SJSA1 (cell line): ENCODE results near the gene TBL1X. TPM values are rescaled to one million over a fixed set of nuclear protein-coding genes. Genes with fewer than 3 reads are reported as not detected.

Experiments used
- DNase-seq, 2 experiments: peaks; one replicate each; pipeline ENCODE4 v3.0.0-alpha.2; 2015 to 2020; ENCODE audit warnings: low spot score in 2 of 2, low read depth in 1 of 2
- H3K27ac ChIP-seq: fragments of 250-450 bp; sonication (Bioruptor Pico); 2 replicates; pipeline ENCODE4 v1.5.1; 2020; ENCODE audit warnings: mild to moderate bottlenecking, moderate library complexity
- H3K27me3 ChIP-seq: fragments of 250-450 bp; sonication (Bioruptor Pico); replicated peaks from 2 replicates; pipeline ENCODE4 v1.5.1; 2020; ENCODE audit warnings: mild to moderate bottlenecking, moderate library complexity
- H3K36me3 ChIP-seq: fragments of 250-450 bp; sonication (Bioruptor Pico); 2 replicates; pipeline ENCODE4 v1.5.1; 2020; ENCODE audit warnings: mild to moderate bottlenecking
- H3K4me1 ChIP-seq: fragments of 250-450 bp; sonication (Bioruptor Pico); replicated peaks from 2 replicates; pipeline ENCODE4 v1.6.1; 2021; ENCODE audit warnings: mild to moderate bottlenecking
- H3K4me3 ChIP-seq: fragments of 250-450 bp; sonication (Bioruptor Pico); 2 replicates; pipeline ENCODE4 v1.5.1; 2020; ENCODE audit warnings: mild to moderate bottlenecking
- H3K9me3 ChIP-seq: fragments of 250-450 bp; sonication (Bioruptor Pico); replicated peaks from 2 replicates; pipeline ENCODE4 v1.5.1; 2020; ENCODE audit warnings: mild to moderate bottlenecking
- total RNA-seq: library from RNA; depleted of rRNA; stranded (reverse); fragments of >200 nt; shearing (Covaris generic); gene quantifications from 2 replicates; pipeline ENCODE4 v1.2.3, GENCODE V29; 2014

Gene TBL1X
- total RNA-seq, 1 experiment from 2014 or later = 21.4 TPM

DNA sequence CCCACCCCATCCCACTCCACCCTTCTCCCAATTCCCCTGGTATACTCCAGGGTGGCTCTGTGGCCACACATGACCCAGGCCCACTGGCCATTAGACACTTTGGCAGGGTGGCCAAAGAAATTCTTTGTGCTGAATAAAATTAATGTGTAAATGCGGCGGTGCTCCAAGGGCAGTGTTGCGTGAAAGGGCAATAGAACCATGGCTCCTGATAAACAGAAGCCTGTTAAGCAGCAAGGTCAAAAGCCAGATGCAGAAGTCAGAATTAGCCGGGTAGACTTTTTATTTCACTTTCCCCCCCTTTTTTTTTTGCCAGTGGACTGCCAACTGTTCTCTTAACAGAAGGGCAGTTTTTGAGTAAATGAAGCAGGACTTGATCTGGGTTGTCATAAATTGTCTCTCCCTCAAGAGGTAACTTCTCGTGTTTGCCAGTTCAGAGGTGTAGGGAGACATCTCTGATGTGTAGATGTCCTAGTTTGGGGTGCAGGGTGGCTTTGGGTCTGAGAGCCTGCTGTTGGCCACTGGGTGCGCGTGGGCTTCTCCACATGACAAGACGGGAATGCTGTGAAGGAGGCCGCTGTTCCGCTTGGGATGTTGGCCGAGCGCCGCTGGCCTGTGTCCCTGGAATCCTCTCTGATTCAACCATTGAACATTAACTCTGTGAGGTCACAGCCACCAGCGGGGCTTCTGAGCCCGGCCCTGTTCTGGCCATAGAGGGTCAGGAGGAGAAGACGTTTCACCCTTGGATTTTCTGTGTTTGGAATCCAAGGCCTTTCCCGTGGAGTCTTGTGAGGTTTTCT is 139.5 kb downstream of the TBL1X start:
- H3K4me1 ChIP-seq = no peaks in the 10 kb centered on the region
- no peaks in the 10 kb centered on the region for H3K27me3 ChIP-seq
- no peak overlapping the region for H3K27ac ChIP-seq
- H3K9me3 ChIP-seq = no peaks in the 10 kb centered on the region
- no peak for DNase-seq
- no peaks in the 10 kb centered on the region for H3K36me3 ChIP-seq
- no peak overlapping the region for H3K4me3 ChIP-seq

DNA sequence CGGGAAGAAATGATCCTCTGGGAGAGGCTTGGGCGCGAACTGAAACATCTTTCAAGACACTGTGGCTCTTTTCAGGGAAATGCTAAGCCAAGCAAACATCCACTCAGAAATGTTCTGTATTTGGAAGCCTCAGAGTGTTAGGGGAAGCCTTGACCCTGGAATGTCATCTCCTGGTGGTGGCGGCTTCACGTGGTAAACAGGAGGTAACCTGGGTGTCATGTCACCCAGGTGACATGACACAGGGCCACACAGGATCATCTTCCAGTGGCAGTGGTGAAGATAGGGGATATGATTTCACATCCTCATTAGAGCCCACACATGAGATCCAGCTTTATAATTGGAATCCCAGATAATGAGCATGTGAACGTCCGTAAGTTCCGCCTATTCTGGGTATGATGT is 140.0 kb downstream of the TBL1X start:
- Histone ChIP-seq H3K27ac (no peak overlapping the region), H3K27me3 (no peaks in the 10 kb centered on the region), H3K9me3 (no peaks in the 10 kb centered on the region), H3K36me3 (no peaks in the 10 kb centered on the region), H3K4me3 (no peak overlapping the region), H3K4me1 (no peaks in the 10 kb centered on the region)
- no peak for DNase-seq

GRCh38 chrX:9605484-9605883 is 140.6 kb downstream of the TBL1X start:
- Histone ChIP-seq H3K36me3 (no peaks in the 10 kb centered on the region), H3K4me3 (no peak overlapping the region)
- no peak for DNase-seq

DNA sequence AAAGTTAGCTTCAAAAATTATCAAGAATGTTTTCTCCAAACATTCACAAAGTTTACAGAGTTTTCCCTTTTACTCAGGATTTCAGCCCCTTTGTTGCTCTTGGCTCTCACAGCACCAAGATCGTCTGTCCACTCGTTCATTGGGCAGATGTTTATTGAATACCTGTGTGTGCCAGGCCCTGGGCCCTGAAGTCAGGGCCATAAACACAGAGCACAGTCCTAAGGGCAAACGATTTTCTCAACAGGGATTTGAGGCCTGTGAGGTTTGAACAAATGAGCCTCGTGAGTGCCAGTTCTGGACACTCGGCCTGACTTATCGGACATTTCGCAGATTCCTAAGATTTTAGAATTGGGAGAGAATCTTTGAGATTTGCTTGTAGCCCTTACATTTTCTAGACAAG is 142.1 kb downstream of the TBL1X start:
- no peak for DNase-seq
- H3K27me3 ChIP-seq = no peaks in the 10 kb centered on the region
- H3K9me3 ChIP-seq = no peaks in the 10 kb centered on the region
- no peaks in the 10 kb centered on the region for H3K36me3 ChIP-seq
- peaks cover 18% of the 10 kb centered on the region for H3K4me1 ChIP-seq
- no peak overlapping the region for H3K4me3 ChIP-seq
- H3K27ac ChIP-seq = no peak overlapping the region

More at GRCh38 chrX:9605484-9605883, 140.6 kb downstream of the TBL1X start:
- H3K27me3 ChIP-seq = no peaks in the 10 kb centered on the region
- no peaks in the 10 kb centered on the region for H3K9me3 ChIP-seq
- H3K27ac ChIP-seq = no peak overlapping the region
- H3K4me1 ChIP-seq = peaks cover 4% of the 10 kb centered on the region

DNA sequence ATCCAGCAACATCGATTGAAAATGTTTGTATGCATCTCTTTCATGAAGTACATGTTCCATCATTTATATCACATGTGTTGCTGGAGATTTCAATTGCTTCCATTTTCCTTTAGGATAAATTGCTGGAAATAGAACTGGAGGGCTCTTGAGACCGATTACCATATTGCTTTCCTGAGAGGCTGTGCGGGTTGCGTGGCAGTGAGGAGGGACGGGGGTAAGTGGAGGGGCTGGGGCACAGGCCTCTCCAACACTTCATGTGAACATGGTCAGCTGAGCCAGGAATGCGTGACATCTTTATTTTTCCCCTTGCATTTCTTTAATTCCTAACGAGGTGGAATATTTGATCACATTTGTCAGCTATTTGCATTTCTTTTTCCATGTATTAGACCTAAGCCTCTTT is 144.6 kb downstream of the TBL1X start:
- Histone ChIP-seq H3K4me3 (no peak overlapping the region), H3K4me1 (peaks cover 24% of the 10 kb centered on the region), H3K9me3 (no peaks in the 10 kb centered on the region), H3K27ac (no peak overlapping the region), H3K27me3 (no peaks in the 10 kb centered on the region), H3K36me3 (no peaks in the 10 kb centered on the region)
- no peak for DNase-seq

- Histone ChIP-seq H3K4me1 (peaks cover 24% of the 10 kb centered on the region), H3K36me3 (no peaks in the 10 kb centered on the region), H3K4me3 (no peak overlapping the region)
Measured at GRCh38 chrX:9609987-9610386, 145.1 kb downstream of the TBL1X start.

DNA sequence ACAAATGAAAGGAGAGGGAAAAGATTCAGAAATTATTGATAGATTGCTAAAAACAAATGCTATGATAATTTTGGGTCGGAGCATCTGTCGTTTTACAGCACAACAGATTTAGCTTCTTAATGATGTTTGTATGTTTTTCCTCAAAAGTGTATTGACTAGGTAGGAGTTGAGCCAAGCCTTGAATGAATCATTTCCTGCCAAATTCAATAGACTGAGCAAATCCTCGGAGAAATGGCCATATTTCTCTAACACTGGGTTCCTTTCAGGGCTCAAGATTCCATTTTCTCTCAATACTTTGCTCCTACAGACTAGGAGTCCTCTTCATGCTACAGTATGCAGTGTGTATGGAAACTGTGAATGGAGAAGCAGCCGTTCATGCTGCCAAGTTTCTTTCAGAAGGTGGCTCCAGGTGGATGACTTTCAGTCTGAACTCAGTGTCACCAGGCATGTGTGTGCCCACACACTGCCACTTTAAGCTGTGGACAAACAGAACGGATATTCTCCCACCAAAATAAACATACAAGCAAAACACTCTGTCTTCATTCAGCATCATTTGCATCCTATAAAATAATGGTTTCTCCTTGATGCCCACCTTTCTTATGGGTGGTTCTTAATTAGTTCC is 146.0 kb downstream of the TBL1X start:
- H3K4me3 ChIP-seq = no peak overlapping the region
- peaks cover 24% of the 10 kb centered on the region for H3K4me1 ChIP-seq
- H3K36me3 ChIP-seq = no peaks in the 10 kb centered on the region
- no peaks in the 10 kb centered on the region for H3K9me3 ChIP-seq
- DNase-seq = peak in 1 of 2 experiments; percentile 42
- H3K27ac ChIP-seq = peak overlapping the region; percentile 61
- no peaks in the 10 kb centered on the region for H3K27me3 ChIP-seq

More at GRCh38 chrX:9609987-9610386, 145.1 kb downstream of the TBL1X start:
- Histone ChIP-seq H3K27me3 (no peaks in the 10 kb centered on the region), H3K9me3 (no peaks in the 10 kb centered on the region), H3K27ac (no peak overlapping the region)
- DNase-seq = no peak

DNA sequence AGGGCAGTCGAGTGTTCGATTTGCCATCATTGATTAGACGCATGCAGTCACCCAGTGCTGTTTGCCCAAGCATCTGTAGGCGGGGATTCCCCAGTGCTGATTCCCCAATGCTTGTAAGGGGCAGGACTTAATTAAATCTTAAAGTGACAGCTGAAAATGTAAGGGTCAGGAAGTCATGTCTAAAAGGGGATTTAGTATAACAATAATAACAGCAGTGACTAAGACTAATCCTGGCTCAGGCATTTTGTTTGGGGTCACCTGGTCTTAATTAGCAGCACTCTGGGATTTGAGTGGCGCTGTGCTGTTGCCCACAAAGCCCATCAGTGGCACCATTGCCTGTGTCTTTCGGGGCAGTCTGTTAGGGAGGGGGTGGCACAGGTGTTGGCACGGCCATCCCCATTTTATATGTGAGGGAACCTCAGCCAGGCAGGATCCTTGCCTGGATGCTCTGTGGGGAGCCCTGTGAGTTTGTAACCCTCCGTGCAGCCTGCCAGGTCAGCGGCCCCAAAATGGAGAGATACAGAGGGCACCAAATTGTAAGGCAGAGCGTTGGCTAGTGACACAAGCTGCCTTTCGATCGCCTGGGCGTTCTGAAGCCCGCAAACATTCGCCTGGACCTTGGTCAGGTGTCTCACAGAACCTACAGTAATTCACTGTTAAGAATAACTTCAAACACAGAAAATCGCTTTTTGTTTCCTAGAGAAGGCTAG is 146.7 kb downstream of the TBL1X start:
- H3K4me3 ChIP-seq = no peak overlapping the region
- H3K27me3 ChIP-seq = no peaks in the 10 kb centered on the region
- H3K4me1 ChIP-seq = peaks cover 24% of the 10 kb centered on the region
- peak in 1 of 2 experiments; percentile 23 for DNase-seq
- H3K36me3 ChIP-seq = no peaks in the 10 kb centered on the region
- H3K9me3 ChIP-seq = no peaks in the 10 kb centered on the region
- peak overlapping the region; percentile 61 for H3K27ac ChIP-seq

- H3K27ac ChIP-seq = no peak overlapping the region
- H3K36me3 ChIP-seq = no peaks in the 10 kb centered on the region
- no peaks in the 10 kb centered on the region for H3K9me3 ChIP-seq
- no peak for DNase-seq
- H3K4me3 ChIP-seq = no peak overlapping the region
- H3K4me1 ChIP-seq = peaks cover 24% of the 10 kb centered on the region
- no peaks in the 10 kb centered on the region for H3K27me3 ChIP-seq
Measured at GRCh38 chrX:9612146-9612505, 147.3 kb downstream of the TBL1X start.

- Histone ChIP-seq H3K36me3 (no peaks in the 10 kb centered on the region), H3K27me3 (no peaks in the 10 kb centered on the region)
- DNase-seq = peak in 1 of 2 experiments; percentile 39
Measured at GRCh38 chrX:9614016-9614415, 149.2 kb downstream of the TBL1X start.

GRCh38 chrX:9619133-9619532 is 154.3 kb downstream of the TBL1X start:
- Histone ChIP-seq H3K36me3 (no peaks in the 10 kb centered on the region), H3K9me3 (no peaks in the 10 kb centered on the region), H3K4me3 (no peak overlapping the region), H3K27ac (no peak overlapping the region), H3K4me1 (peaks cover 2% of the 10 kb centered on the region; the same call in 1 of the 2 replicates), H3K27me3 (no peaks in the 10 kb centered on the region)
- DNase-seq = no peak

More at GRCh38 chrX:9614016-9614415, 149.2 kb downstream of the TBL1X start:
- H3K4me1 ChIP-seq = peaks cover 24% of the 10 kb centered on the region
- no peaks in the 10 kb centered on the region for H3K9me3 ChIP-seq
- no peak overlapping the region; the same call in 1 of the 2 replicates for H3K27ac ChIP-seq
- no peak overlapping the region for H3K4me3 ChIP-seq

GRCh38 chrX:9619581-9619980 is 154.7 kb downstream of the TBL1X start:
- H3K27me3 ChIP-seq = no peaks in the 10 kb centered on the region
- peaks cover under 1% of the 10 kb centered on the region; the same call in 1 of the 2 replicates for H3K4me1 ChIP-seq
- H3K9me3 ChIP-seq = no peaks in the 10 kb centered on the region
- no peak for DNase-seq
- H3K27ac ChIP-seq = no peak overlapping the region
- H3K4me3 ChIP-seq = no peak overlapping the region
- no peaks in the 10 kb centered on the region for H3K36me3 ChIP-seq

DNA sequence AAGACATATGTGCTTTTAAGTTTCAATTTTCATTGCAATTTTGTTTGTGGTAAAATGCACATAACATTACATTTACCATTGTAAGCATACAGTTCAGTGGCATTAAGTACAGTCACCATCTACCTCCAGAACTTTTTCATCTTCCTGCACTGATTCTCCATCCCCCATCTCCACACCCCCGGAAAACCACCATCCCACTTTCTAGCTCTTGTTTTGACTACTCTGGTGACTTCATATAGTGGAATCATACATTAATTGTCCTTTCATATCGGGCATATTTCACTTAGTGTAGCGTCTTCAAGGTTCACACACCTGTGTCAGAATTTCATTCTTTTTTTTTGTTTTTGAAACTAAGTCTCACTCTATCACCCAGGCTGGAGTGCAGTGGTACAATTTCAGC is 157.3 kb downstream of the TBL1X start:
- H3K4me1 ChIP-seq = peaks cover 25% of the 10 kb centered on the region

DNA sequence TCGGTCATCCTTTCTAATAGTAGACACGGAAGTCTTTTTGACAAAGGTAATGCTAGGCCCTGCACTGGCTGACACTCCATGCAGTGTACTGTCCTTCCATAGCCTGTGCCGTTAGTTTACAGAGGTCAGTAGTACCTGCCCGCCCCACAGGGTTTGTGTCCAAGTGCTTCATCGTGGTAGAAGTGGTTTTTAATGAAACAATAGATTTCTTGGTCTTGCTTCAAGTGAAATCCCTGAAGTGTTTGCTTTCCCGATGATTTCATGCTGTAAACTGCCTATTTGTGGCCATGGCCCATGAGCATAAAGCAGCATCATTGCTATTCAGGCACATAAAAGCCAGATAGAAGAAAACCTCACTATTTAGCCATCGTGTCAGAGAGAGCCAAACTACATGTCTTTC is 161.5 kb downstream of the TBL1X start:
- Histone ChIP-seq H3K4me1 (peaks cover 47% of the 10 kb centered on the region), H3K9me3 (no peaks in the 10 kb centered on the region), H3K27me3 (no peaks in the 10 kb centered on the region), H3K36me3 (no peaks in the 10 kb centered on the region), H3K27ac (peak overlapping the region; percentile 75), H3K4me3 (no peak overlapping the region)
- DNase-seq = peak in 1 of 2 experiments; percentile 54

More for the DNA sequence above, 157.3 kb downstream of the TBL1X start:
- no peaks in the 10 kb centered on the region for H3K36me3 ChIP-seq
- no peak overlapping the region for H3K4me3 ChIP-seq
- DNase-seq = no peak
- H3K9me3 ChIP-seq = no peaks in the 10 kb centered on the region
- no peak overlapping the region for H3K27ac ChIP-seq
- no peaks in the 10 kb centered on the region for H3K27me3 ChIP-seq
